ENCODE data around the gene PDCD2L.

GRCh38 chr19:34373601-34374288, 30.5 kb upstream of the PDCD2L start:
- TF ChIP-seq CTCF (IDR thresholded peaks at IDR 0.05 in 8 of 11, conservative IDR thresholded peaks at IDR 0.05 in 3 of 11), result no peak
- no peak for TF ChIP-seq POLR2A (IDR thresholded peaks at IDR 0.05)

Measured in spleen (tissue), 7 donors.